ENCODE measurements around the gene GPR183.

The GPR183 gene

GRCh38 chr13:99288089-99288488 lies 19.1 kb downstream of the GPR183 start:
- Histone ChIP-seq H3K27me3 (ENCODE audit: control insufficient read depth in 5 of 5, insufficient read depth in 4 of 5, low read length in 5 of 5) (no peaks in the 10 kb centered on the region), H3K4me3 (ENCODE audit: low read depth in 1 of 5, low read length in 5 of 5) (no peak overlapping the region), H3K9me3 (ENCODE audit: control insufficient read depth in 5 of 5, low read length in 5 of 5) (no peaks in the 10 kb centered on the region), H3K36me3 (ENCODE audit: control insufficient read depth in 5 of 5, insufficient read depth in 5 of 5, low read length in 5 of 5) (peaks cover 0 to under 1% (median 0%) of the 10 kb centered on the region in 5 donors), H3K9ac (ENCODE audit: low read length in 5 of 5) (no peak overlapping the region), H3K27ac (ENCODE audit: low read depth, low read length) (no peak overlapping the region), H3K4me1 (ENCODE audit: control insufficient read depth in 5 of 5, insufficient read depth in 5 of 5, low read length in 5 of 5) (peaks cover 0 to 39% (median 34%) of the 10 kb centered on the region in 5 donors)

DNA sequence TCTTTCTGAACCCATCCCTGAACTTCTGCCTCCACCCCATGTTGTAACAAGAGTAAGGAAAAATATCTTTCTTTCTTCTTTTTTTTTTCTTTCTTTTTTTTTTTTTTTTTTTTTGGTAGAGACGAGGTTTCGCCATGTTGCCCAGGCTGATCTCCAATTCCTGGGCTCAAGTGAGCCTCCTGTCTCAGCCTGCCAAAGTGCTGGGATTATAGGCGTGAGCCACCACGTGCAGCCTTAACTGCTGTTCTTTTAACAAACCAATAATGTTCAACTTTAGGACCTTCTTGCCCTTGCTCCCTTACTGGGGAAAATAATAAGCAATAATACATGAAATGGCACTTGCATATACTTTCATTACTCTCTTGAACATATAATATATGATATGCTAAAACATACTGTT lies 19.6 kb downstream of the GPR183 start:
- Histone ChIP-seq H3K36me3 (ENCODE audit: control insufficient read depth in 5 of 5, insufficient read depth in 5 of 5, low read length in 5 of 5) (no peaks in the 10 kb centered on the region), H3K4me3 (ENCODE audit: low read depth in 1 of 5, low read length in 5 of 5) (no peak overlapping the region), H3K9ac (ENCODE audit: low read length in 5 of 5) (no peak overlapping the region), H3K27ac (ENCODE audit: low read depth, low read length) (no peak overlapping the region), H3K9me3 (ENCODE audit: control insufficient read depth in 5 of 5, low read length in 5 of 5) (no peaks in the 10 kb centered on the region), H3K27me3 (ENCODE audit: control insufficient read depth in 5 of 5, insufficient read depth in 4 of 5, low read length in 5 of 5) (no peaks in the 10 kb centered on the region), H3K4me1 (ENCODE audit: control insufficient read depth in 5 of 5, insufficient read depth in 5 of 5, low read length in 5 of 5) (peaks cover 0 to 44% (median 39%) of the 10 kb centered on the region in 5 donors)

- Histone ChIP-seq H3K9me3 (ENCODE audit: control insufficient read depth in 5 of 5, low read length in 5 of 5) (no peaks in the 10 kb centered on the region), H3K27me3 (ENCODE audit: control insufficient read depth in 5 of 5, insufficient read depth in 4 of 5, low read length in 5 of 5) (no peaks in the 10 kb centered on the region), H3K36me3 (ENCODE audit: control insufficient read depth in 5 of 5, insufficient read depth in 5 of 5, low read length in 5 of 5) (no peaks in the 10 kb centered on the region), H3K4me1 (ENCODE audit: control insufficient read depth in 5 of 5, insufficient read depth in 5 of 5, low read length in 5 of 5) (peaks cover 0 to 62% (median 53%) of the 10 kb centered on the region in 5 donors), H3K9ac (ENCODE audit: low read length in 5 of 5) (no peak overlapping the region), H3K27ac (ENCODE audit: low read depth, low read length) (peak overlapping the region; percentile 25), H3K4me3 (ENCODE audit: low read depth in 1 of 5, low read length in 5 of 5) (no peak overlapping the region)
Observed at GRCh38 chr13:99285432-99286182, 21.6 kb downstream of the GPR183 start.

GRCh38 chr13:99282264-99283231 lies 24.7 kb downstream of the GPR183 start:
- H3K4me3 ChIP-seq (ENCODE audit: low read depth in 1 of 5, low read length in 5 of 5): no peak overlapping the region
- peaks cover 0 to 3% (median 0%) of the 10 kb centered on the region in 5 donors for H3K36me3 ChIP-seq (ENCODE audit: control insufficient read depth in 5 of 5, insufficient read depth in 5 of 5, low read length in 5 of 5)
- H3K9ac ChIP-seq (ENCODE audit: low read length in 5 of 5): peak overlapping the region in 2 of 5 donors; percentile 7 to 40
- H3K27me3 ChIP-seq (ENCODE audit: control insufficient read depth in 5 of 5, insufficient read depth in 4 of 5, low read length in 5 of 5): no peaks in the 10 kb centered on the region
- H3K9me3 ChIP-seq (ENCODE audit: control insufficient read depth in 5 of 5, low read length in 5 of 5): no peaks in the 10 kb centered on the region
- peaks cover 0 to 67% (median 55%) of the 10 kb centered on the region in 5 donors for H3K4me1 ChIP-seq (ENCODE audit: control insufficient read depth in 5 of 5, insufficient read depth in 5 of 5, low read length in 5 of 5)
- H3K27ac ChIP-seq (ENCODE audit: low read depth, low read length): peak overlapping the region; percentile 88

DNA sequence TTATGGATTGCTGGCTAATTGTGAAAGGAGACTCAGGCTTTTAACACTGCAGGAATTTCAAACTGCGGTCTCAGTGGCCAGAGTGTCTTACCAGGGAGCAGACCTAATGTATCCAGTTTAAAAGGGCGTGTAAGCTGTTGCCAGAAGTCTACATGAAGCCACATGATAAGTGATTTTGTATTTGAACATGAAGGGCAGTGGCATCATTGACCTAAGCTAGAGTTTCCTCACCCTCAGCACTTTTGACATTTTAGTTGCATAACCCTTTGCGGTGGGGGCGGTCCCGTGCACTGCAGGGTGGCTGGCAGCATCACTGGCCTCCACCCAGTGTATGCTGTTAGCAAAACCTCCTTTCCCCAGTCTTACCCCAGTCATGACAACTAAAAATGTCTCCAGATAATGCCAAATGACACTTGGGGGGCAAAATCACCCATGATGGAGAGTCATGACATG lies 25.4 kb downstream of the GPR183 start:
- H3K27me3 ChIP-seq (ENCODE audit: control insufficient read depth in 5 of 5, insufficient read depth in 4 of 5, low read length in 5 of 5): no peaks in the 10 kb centered on the region
- H3K4me3 ChIP-seq (ENCODE audit: low read depth in 1 of 5, low read length in 5 of 5): no peak overlapping the region
- no peak overlapping the region for H3K9ac ChIP-seq (ENCODE audit: low read length in 5 of 5)
- peak overlapping the region; percentile 88 for H3K27ac ChIP-seq (ENCODE audit: low read depth, low read length)
- H3K36me3 ChIP-seq (ENCODE audit: control insufficient read depth in 5 of 5, insufficient read depth in 5 of 5, low read length in 5 of 5): peaks cover 0 to 3% (median 0%) of the 10 kb centered on the region in 5 donors
- peaks cover 0 to 62% (median 51%) of the 10 kb centered on the region in 5 donors for H3K4me1 ChIP-seq (ENCODE audit: control insufficient read depth in 5 of 5, insufficient read depth in 5 of 5, low read length in 5 of 5)
- H3K9me3 ChIP-seq (ENCODE audit: control insufficient read depth in 5 of 5, low read length in 5 of 5): no peaks in the 10 kb centered on the region

GRCh38 chr13:99280166-99280565 lies 27.0 kb downstream of the GPR183 start:
- H3K27me3 ChIP-seq (ENCODE audit: control insufficient read depth in 5 of 5, insufficient read depth in 4 of 5, low read length in 5 of 5): no peaks in the 10 kb centered on the region
- peak overlapping the region in 1 of 5 donors; percentile 19 for H3K4me3 ChIP-seq (ENCODE audit: low read depth in 1 of 5, low read length in 5 of 5)
- no peaks in the 10 kb centered on the region for H3K9me3 ChIP-seq (ENCODE audit: control insufficient read depth in 5 of 5, low read length in 5 of 5)
- H3K4me1 ChIP-seq (ENCODE audit: control insufficient read depth in 5 of 5, insufficient read depth in 5 of 5, low read length in 5 of 5): peaks cover 0 to 49% (median 41%) of the 10 kb centered on the region in 5 donors
- H3K36me3 ChIP-seq (ENCODE audit: control insufficient read depth in 5 of 5, insufficient read depth in 5 of 5, low read length in 5 of 5): peaks cover 0 to 5% (median 0%) of the 10 kb centered on the region in 5 donors
- H3K9ac ChIP-seq (ENCODE audit: low read length in 5 of 5): no peak overlapping the region
- peak overlapping the region; percentile 88 for H3K27ac ChIP-seq (ENCODE audit: low read depth, low read length)

- no peak overlapping the region for H3K27ac ChIP-seq (ENCODE audit: low read depth, low read length)
Observed at GRCh38 chr13:99279637-99280036, 27.6 kb downstream of the GPR183 start.

DNA sequence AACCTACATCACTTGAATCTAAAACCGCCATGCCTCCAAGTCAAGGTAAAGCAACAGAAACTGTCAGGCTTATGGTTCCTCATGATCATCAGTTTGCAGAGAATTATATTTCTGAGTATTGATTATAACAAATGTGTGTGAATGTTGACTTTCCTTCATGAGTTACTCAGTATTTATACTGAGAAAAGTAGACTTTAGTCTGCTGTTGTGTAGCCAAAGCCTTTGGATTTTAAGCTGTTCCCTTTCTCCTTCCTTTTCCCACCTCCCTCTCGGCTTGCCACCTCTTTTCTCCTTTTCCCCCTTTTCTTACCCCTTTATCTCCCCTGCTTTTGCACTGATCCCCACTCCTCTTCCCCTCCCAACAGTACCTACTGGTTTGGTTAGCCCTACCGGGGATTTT lies 28.4 kb downstream of the GPR183 start:
- Histone ChIP-seq H3K4me3 (ENCODE audit: low read depth in 1 of 5, low read length in 5 of 5) (no peak overlapping the region), H3K4me1 (ENCODE audit: control insufficient read depth in 5 of 5, insufficient read depth in 5 of 5, low read length in 5 of 5) (peaks cover 0 to 39% (median 34%) of the 10 kb centered on the region in 5 donors), H3K9ac (ENCODE audit: low read length in 5 of 5) (no peak overlapping the region), H3K27me3 (ENCODE audit: control insufficient read depth in 5 of 5, insufficient read depth in 4 of 5, low read length in 5 of 5) (no peaks in the 10 kb centered on the region), H3K27ac (ENCODE audit: low read depth, low read length) (no peak overlapping the region), H3K36me3 (ENCODE audit: control insufficient read depth in 5 of 5, insufficient read depth in 5 of 5, low read length in 5 of 5) (peaks cover 0 to 8% (median 0%) of the 10 kb centered on the region in 5 donors), H3K9me3 (ENCODE audit: control insufficient read depth in 5 of 5, low read length in 5 of 5) (no peaks in the 10 kb centered on the region)

More at GRCh38 chr13:99279637-99280036, 27.6 kb downstream of the GPR183 start:
- H3K9me3 ChIP-seq (ENCODE audit: control insufficient read depth in 5 of 5, low read length in 5 of 5): no peaks in the 10 kb centered on the region
- H3K4me1 ChIP-seq (ENCODE audit: control insufficient read depth in 5 of 5, insufficient read depth in 5 of 5, low read length in 5 of 5): peaks cover 0 to 45% (median 35%) of the 10 kb centered on the region in 5 donors
- no peak overlapping the region for H3K9ac ChIP-seq (ENCODE audit: low read length in 5 of 5)
- H3K4me3 ChIP-seq (ENCODE audit: low read depth in 1 of 5, low read length in 5 of 5): no peak overlapping the region
- H3K36me3 ChIP-seq (ENCODE audit: control insufficient read depth in 5 of 5, insufficient read depth in 5 of 5, low read length in 5 of 5): peaks cover 0 to 8% (median 0%) of the 10 kb centered on the region in 5 donors
- H3K27me3 ChIP-seq (ENCODE audit: control insufficient read depth in 5 of 5, insufficient read depth in 4 of 5, low read length in 5 of 5): no peaks in the 10 kb centered on the region

DNA sequence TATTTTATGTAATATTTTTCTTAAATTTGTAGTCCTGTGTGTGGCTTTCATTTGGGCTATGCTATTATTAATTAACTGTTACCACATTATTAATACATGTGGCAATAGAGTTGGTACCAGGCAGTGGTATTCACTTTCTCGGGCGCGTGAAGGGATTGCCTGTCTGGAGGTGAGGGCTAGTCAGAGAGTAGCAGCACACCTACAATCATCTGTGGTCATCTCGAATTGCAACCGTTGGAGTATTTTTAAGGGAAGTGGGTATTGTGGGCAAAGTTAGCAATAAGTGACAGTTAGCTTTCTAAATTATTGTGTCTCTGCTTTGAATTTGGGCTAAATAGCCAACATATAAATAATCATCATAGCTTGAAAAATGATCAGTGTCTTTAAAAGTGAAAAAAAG lies 29.0 kb downstream of the GPR183 start:
- Histone ChIP-seq H3K4me1 (ENCODE audit: control insufficient read depth in 5 of 5, insufficient read depth in 5 of 5, low read length in 5 of 5) (peaks cover 0 to 38% (median 31%) of the 10 kb centered on the region in 5 donors), H3K27me3 (ENCODE audit: control insufficient read depth in 5 of 5, insufficient read depth in 4 of 5, low read length in 5 of 5) (no peaks in the 10 kb centered on the region), H3K9me3 (ENCODE audit: control insufficient read depth in 5 of 5, low read length in 5 of 5) (no peaks in the 10 kb centered on the region), H3K4me3 (ENCODE audit: low read depth in 1 of 5, low read length in 5 of 5) (no peak overlapping the region), H3K27ac (ENCODE audit: low read depth, low read length) (no peak overlapping the region), H3K9ac (ENCODE audit: low read length in 5 of 5) (no peak overlapping the region), H3K36me3 (ENCODE audit: control insufficient read depth in 5 of 5, insufficient read depth in 5 of 5, low read length in 5 of 5) (peaks cover 0 to 8% (median 0%) of the 10 kb centered on the region in 5 donors)
